ENCODE measurements around the gene MUC16.
"Not testable (repeated sequence)": the region's sequence is repeated elsewhere in the genome, so short reads cannot be mapped to it uniquely, and the experiment has no call there.

The MUC16 gene

DNA sequence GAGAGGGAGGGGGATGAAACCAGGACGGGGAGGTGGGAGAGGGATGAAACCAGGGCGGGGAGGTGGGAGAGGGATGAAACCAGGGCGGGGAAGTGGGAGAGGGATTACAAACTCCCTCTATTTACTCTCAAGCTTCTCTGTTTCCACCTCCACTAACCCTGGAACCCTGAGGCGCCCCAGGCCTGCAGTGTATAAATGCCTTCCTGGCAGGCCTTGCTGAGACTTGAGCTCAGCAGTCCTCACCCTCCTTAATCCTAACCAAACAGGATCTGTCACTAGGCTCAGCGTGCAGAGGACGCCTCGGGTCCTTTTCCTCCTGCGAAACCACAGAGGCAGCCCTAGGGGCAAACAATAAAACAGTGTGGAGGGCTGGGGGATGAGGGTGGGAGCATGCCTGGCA lies 44.6 kb upstream of the MUC16 start:
- H3K4me1 ChIP-seq (ENCODE audit: control insufficient read depth, low read length), result no peaks in the 10 kb centered on the region
- no peaks in the 10 kb centered on the region for H4K20me1 ChIP-seq (ENCODE audit: control insufficient read depth, insufficient read depth, low read depth, low read length)
- no peaks in the 10 kb centered on the region for H3K79me2 ChIP-seq (ENCODE audit: control insufficient read depth, low read length)
- H3K27ac ChIP-seq (ENCODE audit: low read depth, low read length), result no peak overlapping the region
- TF ChIP-seq EZH2phosphoT487 (IDR thresholded peaks at IDR 0.05; ENCODE audit: borderline replicate concordance, low read length), result no peak
- TF ChIP-seq, protein P1, sequence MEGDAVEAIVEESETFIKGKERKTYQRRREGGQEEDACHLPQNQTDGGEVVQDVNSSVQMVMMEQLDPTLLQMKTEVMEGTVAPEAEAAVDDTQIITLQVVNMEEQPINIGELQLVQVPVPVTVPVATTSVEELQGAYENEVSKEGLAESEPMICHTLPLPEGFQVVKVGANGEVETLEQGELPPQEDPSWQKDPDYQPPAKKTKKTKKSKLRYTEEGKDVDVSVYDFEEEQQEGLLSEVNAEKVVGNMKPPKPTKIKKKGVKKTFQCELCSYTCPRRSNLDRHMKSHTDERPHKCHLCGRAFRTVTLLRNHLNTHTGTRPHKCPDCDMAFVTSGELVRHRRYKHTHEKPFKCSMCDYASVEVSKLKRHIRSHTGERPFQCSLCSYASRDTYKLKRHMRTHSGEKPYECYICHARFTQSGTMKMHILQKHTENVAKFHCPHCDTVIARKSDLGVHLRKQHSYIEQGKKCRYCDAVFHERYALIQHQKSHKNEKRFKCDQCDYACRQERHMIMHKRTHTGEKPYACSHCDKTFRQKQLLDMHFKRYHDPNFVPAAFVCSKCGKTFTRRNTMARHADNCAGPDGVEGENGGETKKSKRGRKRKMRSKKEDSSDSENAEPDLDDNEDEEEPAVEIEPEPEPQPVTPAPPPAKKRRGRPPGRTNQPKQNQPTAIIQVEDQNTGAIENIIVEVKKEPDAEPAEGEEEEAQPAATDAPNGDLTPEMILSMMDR (IDR thresholded peaks at IDR 0.05; ENCODE audit: low read depth, low read length, poor library complexity, severe bottlenecking), result no peak
- H3K4me3 ChIP-seq (ENCODE audit: low read length), result no peak overlapping the region
- H3K36me3 ChIP-seq (ENCODE audit: control insufficient read depth, low read length), result no peaks in the 10 kb centered on the region
- H3F3A ChIP-seq (ENCODE audit: control insufficient read depth, insufficient read depth), result no peaks in the 10 kb centered on the region
- H3K9me3 ChIP-seq (ENCODE audit: control insufficient read depth, insufficient read depth, low read length), result no peaks in the 10 kb centered on the region
- no peaks in the 10 kb centered on the region for H3K27me3 ChIP-seq (ENCODE audit: control insufficient read depth, low read length)
- H3K4me2 ChIP-seq (ENCODE audit: low read length), result no peak overlapping the region
- no peaks in the 10 kb centered on the region for H3K9me2 ChIP-seq (replicated peaks; ENCODE audit: control insufficient read depth, low read length)

DNA sequence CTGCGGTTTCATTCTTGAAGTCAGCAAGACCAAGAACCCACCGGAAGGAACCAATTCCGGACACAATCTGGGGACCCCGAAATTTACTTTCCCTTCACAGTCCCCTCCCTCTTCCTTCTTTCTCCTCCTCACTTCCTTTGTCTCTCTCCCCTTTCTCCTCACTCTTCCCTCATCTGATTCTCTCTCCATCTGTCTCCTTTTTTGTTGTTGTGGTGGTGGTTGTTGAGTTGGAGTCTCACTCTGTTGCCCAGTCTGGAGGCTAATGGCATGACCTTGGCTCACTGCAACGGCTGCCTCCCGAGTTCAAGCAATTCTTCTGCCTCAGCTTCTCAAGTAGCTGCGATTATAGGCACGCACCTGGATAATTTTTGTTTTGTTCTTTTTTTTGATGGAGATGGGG lies 44.0 kb upstream of the MUC16 start:
- no peaks in the 10 kb centered on the region for H3F3A ChIP-seq (ENCODE audit: control insufficient read depth, insufficient read depth)
- no peaks in the 10 kb centered on the region for H3K9me3 ChIP-seq (ENCODE audit: control insufficient read depth, insufficient read depth, low read length)
- H4K20me1 ChIP-seq (ENCODE audit: control insufficient read depth, insufficient read depth, low read depth, low read length), result no peaks in the 10 kb centered on the region
- H3K9me2 ChIP-seq (replicated peaks; ENCODE audit: control insufficient read depth, low read length), result no peaks in the 10 kb centered on the region
- H3K79me2 ChIP-seq (ENCODE audit: control insufficient read depth, low read length), result no peaks in the 10 kb centered on the region
- no peaks in the 10 kb centered on the region for H3K27me3 ChIP-seq (ENCODE audit: control insufficient read depth, low read length)
- H3K4me2 ChIP-seq (ENCODE audit: low read length), result no peak overlapping the region
- H3K4me3 ChIP-seq (ENCODE audit: low read length), result no peak overlapping the region
- no peaks in the 10 kb centered on the region for H3K4me1 ChIP-seq (ENCODE audit: control insufficient read depth, low read length)
- H3K27ac ChIP-seq (ENCODE audit: low read depth, low read length), result no peak overlapping the region
- TF ChIP-seq, protein P1 (IDR thresholded peaks at IDR 0.05; ENCODE audit: low read depth, low read length, poor library complexity, severe bottlenecking), result no peak
- TF ChIP-seq EZH2phosphoT487 (IDR thresholded peaks at IDR 0.05; ENCODE audit: borderline replicate concordance, low read length), result no peak
- no peaks in the 10 kb centered on the region for H3K36me3 ChIP-seq (ENCODE audit: control insufficient read depth, low read length)

DNA sequence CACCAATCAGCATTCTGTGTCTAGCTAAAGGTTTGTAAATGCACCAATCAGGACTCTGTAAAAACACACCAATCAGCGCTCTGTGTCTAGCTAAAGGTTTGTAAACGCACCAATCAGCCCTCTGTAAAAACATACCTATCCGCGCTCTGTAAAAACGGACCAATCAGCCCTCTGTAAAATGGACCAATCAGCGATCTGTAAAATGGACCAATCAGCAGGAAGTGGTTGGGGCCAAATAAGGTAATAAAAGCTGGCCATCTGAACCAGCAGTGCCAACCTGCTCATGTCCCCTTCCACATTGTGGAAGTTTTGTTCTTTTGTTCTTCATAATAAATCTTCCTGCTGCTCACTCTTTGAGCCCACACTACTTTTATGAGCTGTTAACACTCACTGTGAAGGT lies 43.5 kb upstream of the MUC16 start:
- not testable (repeated sequence) for H3K4me3 ChIP-seq (ENCODE audit: low read length); H3K4me1 ChIP-seq (ENCODE audit: control insufficient read depth, low read length); H3K36me3 ChIP-seq (ENCODE audit: control insufficient read depth, low read length); H3F3A ChIP-seq (ENCODE audit: control insufficient read depth, insufficient read depth); H3K9me3 ChIP-seq (ENCODE audit: control insufficient read depth, insufficient read depth, low read length); H3K4me2 ChIP-seq (ENCODE audit: low read length); H3K27me3 ChIP-seq (ENCODE audit: control insufficient read depth, low read length); H4K20me1 ChIP-seq (ENCODE audit: control insufficient read depth, insufficient read depth, low read depth, low read length); H3K79me2 ChIP-seq (ENCODE audit: control insufficient read depth, low read length); H3K27ac ChIP-seq (ENCODE audit: low read depth, low read length); H3K9me2 ChIP-seq (replicated peaks; ENCODE audit: control insufficient read depth, low read length)

DNA sequence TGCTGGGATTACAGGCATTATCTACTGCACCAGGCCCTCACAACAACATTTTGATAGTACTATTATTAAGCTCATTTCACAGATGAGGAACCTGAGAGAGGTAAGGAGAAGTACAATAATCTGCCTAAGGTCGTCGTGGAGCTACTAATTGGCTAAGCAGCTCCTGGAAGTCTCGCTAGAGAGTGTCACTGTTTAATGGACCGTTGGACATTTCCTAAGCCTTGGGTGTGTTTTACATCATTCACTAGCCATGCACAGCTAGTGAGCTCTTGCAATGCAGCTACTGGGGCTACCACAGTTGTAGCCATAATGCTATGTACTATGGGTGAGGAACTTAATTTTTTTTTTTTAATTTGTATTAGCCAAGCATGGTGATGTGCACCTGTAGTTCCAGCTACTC lies 42.7 kb upstream of the MUC16 start:
- TF ChIP-seq, protein P1 (IDR thresholded peaks at IDR 0.05; ENCODE audit: low read depth, low read length, poor library complexity, severe bottlenecking), result no peak
- TF ChIP-seq EZH2phosphoT487 (IDR thresholded peaks at IDR 0.05; ENCODE audit: borderline replicate concordance, low read length), result no peak
- Histone ChIP-seq H4K20me1 (ENCODE audit: control insufficient read depth, insufficient read depth, low read depth, low read length) (no peaks in the 10 kb centered on the region), H3K27me3 (ENCODE audit: control insufficient read depth, low read length) (no peaks in the 10 kb centered on the region), H3K9me3 (ENCODE audit: control insufficient read depth, insufficient read depth, low read length) (no peaks in the 10 kb centered on the region), H3K4me3 (ENCODE audit: low read length) (no peak overlapping the region), H3K27ac (ENCODE audit: low read depth, low read length) (no peak overlapping the region), H3K79me2 (ENCODE audit: control insufficient read depth, low read length) (no peaks in the 10 kb centered on the region), H3K9me2 (replicated peaks; ENCODE audit: control insufficient read depth, low read length) (no peaks in the 10 kb centered on the region), H3K4me1 (ENCODE audit: control insufficient read depth, low read length) (no peaks in the 10 kb centered on the region), H3K36me3 (ENCODE audit: control insufficient read depth, low read length) (no peaks in the 10 kb centered on the region), H3F3A (ENCODE audit: control insufficient read depth, insufficient read depth) (no peaks in the 10 kb centered on the region), H3K4me2 (ENCODE audit: low read length) (no peak overlapping the region)
